ENCODE data around the gene CALHM5.

CALHM5 gene

DNA sequence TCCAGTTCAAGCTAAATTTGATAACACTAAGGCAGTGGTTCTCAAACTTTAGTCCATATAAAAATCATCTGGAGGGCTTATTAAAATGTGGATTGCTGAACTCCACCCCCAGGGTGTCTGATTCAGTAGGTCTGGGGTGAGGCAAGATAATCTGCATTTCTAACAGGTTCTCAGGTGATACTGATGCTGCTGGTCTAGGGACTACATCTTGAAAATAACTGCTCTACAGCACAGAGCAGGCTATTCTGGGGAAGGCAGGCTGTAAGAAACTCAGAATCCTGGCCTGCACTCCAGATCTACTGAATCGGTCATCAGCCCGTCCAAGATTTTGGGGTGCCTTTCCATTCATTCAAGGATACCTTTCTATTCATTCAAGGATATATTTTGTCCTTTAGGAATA is 11.5 kb downstream of the CALHM5 start:
- TF ChIP-seq, protein P1, sequence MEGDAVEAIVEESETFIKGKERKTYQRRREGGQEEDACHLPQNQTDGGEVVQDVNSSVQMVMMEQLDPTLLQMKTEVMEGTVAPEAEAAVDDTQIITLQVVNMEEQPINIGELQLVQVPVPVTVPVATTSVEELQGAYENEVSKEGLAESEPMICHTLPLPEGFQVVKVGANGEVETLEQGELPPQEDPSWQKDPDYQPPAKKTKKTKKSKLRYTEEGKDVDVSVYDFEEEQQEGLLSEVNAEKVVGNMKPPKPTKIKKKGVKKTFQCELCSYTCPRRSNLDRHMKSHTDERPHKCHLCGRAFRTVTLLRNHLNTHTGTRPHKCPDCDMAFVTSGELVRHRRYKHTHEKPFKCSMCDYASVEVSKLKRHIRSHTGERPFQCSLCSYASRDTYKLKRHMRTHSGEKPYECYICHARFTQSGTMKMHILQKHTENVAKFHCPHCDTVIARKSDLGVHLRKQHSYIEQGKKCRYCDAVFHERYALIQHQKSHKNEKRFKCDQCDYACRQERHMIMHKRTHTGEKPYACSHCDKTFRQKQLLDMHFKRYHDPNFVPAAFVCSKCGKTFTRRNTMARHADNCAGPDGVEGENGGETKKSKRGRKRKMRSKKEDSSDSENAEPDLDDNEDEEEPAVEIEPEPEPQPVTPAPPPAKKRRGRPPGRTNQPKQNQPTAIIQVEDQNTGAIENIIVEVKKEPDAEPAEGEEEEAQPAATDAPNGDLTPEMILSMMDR (IDR thresholded peaks at IDR 0.05), result no peak

DNA sequence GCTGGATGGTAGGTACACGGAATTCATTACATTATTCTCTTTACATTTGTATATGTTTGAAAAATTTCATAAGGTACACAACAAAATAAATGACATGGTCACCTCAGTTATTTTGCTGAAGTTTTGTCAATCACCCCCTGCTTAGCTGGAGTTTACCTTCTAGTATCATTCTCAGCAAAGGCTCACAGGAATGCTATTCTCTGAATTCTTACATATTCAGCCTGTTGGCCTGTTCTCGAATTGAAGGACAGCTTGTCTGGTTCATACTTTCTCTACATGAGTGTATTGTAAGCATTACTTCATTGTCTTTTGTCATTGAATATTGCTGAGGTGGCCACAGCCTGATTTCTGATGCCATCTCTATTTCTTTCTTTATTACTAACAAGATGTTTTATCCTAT is 12.8 kb downstream of the CALHM5 start:
- H3K27me3 ChIP-seq (ENCODE audit: control insufficient read depth, insufficient read depth, low read length), result no peaks in the 10 kb centered on the region
- no peak overlapping the region for H3K9ac ChIP-seq
- no peak overlapping the region for H3K4me2 ChIP-seq (ENCODE audit: low read length)
- no peak overlapping the region for H3K27ac ChIP-seq
- no peaks in the 10 kb centered on the region for H3K36me3 ChIP-seq (ENCODE audit: control insufficient read depth, insufficient read depth, low read length)
- H3K4me3 ChIP-seq (ENCODE audit: low read depth, low read length), result no peak overlapping the region
- H3K4me1 ChIP-seq, result peaks cover 11% of the 10 kb centered on the region
- TF ChIP-seq, protein P1 (IDR thresholded peaks at IDR 0.05), result no peak
- no peaks in the 10 kb centered on the region for H3K79me2 ChIP-seq
- no peak overlapping the region for H2AFZ ChIP-seq
- H3K9me3 ChIP-seq (ENCODE audit: control insufficient read depth, low read length), result no peaks in the 10 kb centered on the region

More for the DNA sequence above, 11.5 kb downstream of the CALHM5 start:
- Histone ChIP-seq H3K36me3 (ENCODE audit: control insufficient read depth, insufficient read depth, low read length) (no peaks in the 10 kb centered on the region), H3K27me3 (ENCODE audit: control insufficient read depth, insufficient read depth, low read length) (no peaks in the 10 kb centered on the region), H3K4me3 (ENCODE audit: low read depth, low read length) (no peak overlapping the region), H3K9ac (peak overlapping the region; percentile 7), H3K4me1 (no peaks in the 10 kb centered on the region), H2AFZ (no peak overlapping the region), H3K9me3 (ENCODE audit: control insufficient read depth, low read length) (no peaks in the 10 kb centered on the region), H3K4me2 (ENCODE audit: low read length) (no peak overlapping the region), H3K27ac (no peak overlapping the region), H3K79me2 (no peaks in the 10 kb centered on the region)

DNA sequence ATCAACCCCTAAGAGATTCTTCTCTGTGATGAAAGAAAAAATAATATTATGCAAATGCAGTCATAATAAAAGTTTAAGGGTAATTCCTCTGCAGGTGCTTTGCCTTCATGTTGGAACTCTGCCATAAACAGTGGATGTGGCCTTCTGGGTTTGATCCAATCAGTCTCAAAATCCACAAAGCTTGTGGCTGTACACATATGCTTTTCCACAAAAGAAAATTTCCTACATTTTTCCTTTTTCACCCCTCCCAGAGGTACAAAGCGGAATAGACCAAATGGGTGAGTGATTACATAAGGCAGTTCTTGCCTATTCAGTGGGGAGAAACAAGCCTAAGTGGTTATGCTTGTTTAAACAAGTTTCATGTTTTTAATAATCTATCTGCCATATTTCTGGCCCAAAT is 16.7 kb downstream of the CALHM5 start:
- no peaks in the 10 kb centered on the region for H3K27me3 ChIP-seq (ENCODE audit: control insufficient read depth, insufficient read depth, low read length)
- no peaks in the 10 kb centered on the region for H3K9me3 ChIP-seq (ENCODE audit: control insufficient read depth, low read length)
- no peaks in the 10 kb centered on the region for H3K79me2 ChIP-seq
- no peaks in the 10 kb centered on the region for H3K36me3 ChIP-seq (ENCODE audit: control insufficient read depth, insufficient read depth, low read length)
- no peak overlapping the region for H3K4me2 ChIP-seq (ENCODE audit: low read length)
- H3K27ac ChIP-seq, result no peak overlapping the region
- no peak overlapping the region for H3K4me3 ChIP-seq (ENCODE audit: low read depth, low read length)
- H2AFZ ChIP-seq, result no peak overlapping the region
- no peak overlapping the region for H3K9ac ChIP-seq
- TF ChIP-seq, protein P1 (IDR thresholded peaks at IDR 0.05), result no peak
- peaks cover 15% of the 10 kb centered on the region for H3K4me1 ChIP-seq

DNA sequence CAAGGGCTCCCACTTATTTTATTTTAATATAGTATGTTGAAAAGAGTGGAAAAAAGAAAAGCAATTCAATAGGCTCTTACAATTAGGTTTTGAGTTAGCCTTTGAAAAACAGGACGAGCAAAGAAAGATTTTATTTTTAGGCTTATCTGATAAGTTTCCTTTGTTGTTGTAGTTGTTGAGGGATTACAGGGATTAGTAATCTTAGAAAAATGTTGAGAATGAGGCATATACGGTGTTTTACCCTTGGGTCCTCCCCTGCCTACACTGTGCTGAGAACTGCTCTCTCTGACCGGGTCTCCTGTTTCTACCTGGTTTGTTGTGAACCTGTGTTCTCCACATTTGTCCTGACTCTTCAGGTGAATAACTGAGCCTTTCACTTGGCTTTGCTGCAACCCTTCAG is 17.3 kb downstream of the CALHM5 start:
- Histone ChIP-seq H3K4me3 (ENCODE audit: low read depth, low read length) (no peak overlapping the region), H2AFZ (peak overlapping the region; percentile 72), H3K4me2 (ENCODE audit: low read length) (no peak overlapping the region), H3K27me3 (ENCODE audit: control insufficient read depth, insufficient read depth, low read length) (no peaks in the 10 kb centered on the region), H3K9ac (no peak overlapping the region), H3K79me2 (no peaks in the 10 kb centered on the region), H3K36me3 (ENCODE audit: control insufficient read depth, insufficient read depth, low read length) (no peaks in the 10 kb centered on the region), H3K9me3 (ENCODE audit: control insufficient read depth, low read length) (no peaks in the 10 kb centered on the region), H3K27ac (no peak overlapping the region), H3K4me1 (peaks cover 15% of the 10 kb centered on the region)
- TF ChIP-seq, protein P1 (IDR thresholded peaks at IDR 0.05), result no peak

GRCh38 chr6:116529466-116530290 is 18.2 kb downstream of the CALHM5 start:
- peaks cover 17% of the 10 kb centered on the region for H3K4me1 ChIP-seq
- H3K9me3 ChIP-seq (ENCODE audit: control insufficient read depth, low read length), result no peaks in the 10 kb centered on the region
- no peaks in the 10 kb centered on the region for H3K36me3 ChIP-seq (ENCODE audit: control insufficient read depth, insufficient read depth, low read length)
- no peaks in the 10 kb centered on the region for H3K79me2 ChIP-seq
- no peaks in the 10 kb centered on the region for H3K27me3 ChIP-seq (ENCODE audit: control insufficient read depth, insufficient read depth, low read length)
- H3K4me3 ChIP-seq (ENCODE audit: low read depth, low read length), result no peak overlapping the region
- no peak overlapping the region for H3K9ac ChIP-seq
- H2AFZ ChIP-seq, result peak overlapping the region; percentile 72
- TF ChIP-seq, protein P1 (IDR thresholded peaks at IDR 0.05), result no peak
- H3K27ac ChIP-seq, result no peak overlapping the region
- H3K4me2 ChIP-seq (ENCODE audit: low read length), result no peak overlapping the region
